OCI-LY1 (cell line): Measurements from ENCODE around the gene LRRIQ3.

ENCODE experiments used
- CTCF ChIP-seq: fragments of 200-600 bp; sonication (generic), shearing (Covaris generic); IDR thresholded peaks from 2 replicates; pipeline ENCODE4 v1.5.1; 2017; ENCODE audit warnings: mild to moderate bottlenecking, antibody characterized with exemption, low read length, moderate library complexity, mixed read lengths
- EZH2 ChIP-seq: fragments of 200-600 bp; sonication (generic), shearing (Covaris generic); IDR thresholded peaks from 2 replicates; pipeline ENCODE4 v1.8.0; 2017; ENCODE audit warnings: borderline replicate concordance, mixed run types, mild to moderate bottlenecking, antibody characterized with exemption, low read length, moderate library complexity, mixed read lengths

- TF ChIP-seq CTCF (no peak), EZH2 (no peak)
These were observed 17.5 kb downstream of the LRRIQ3 start for GRCh38 chr1:74180490-74180889.
